Cardiac muscle cell (in vitro differentiated cells and primary cell): ENCODE measurements around the gene CAMTA2. TPM values are rescaled to one million over a fixed set of nuclear protein-coding genes. Genes with fewer than 3 reads are reported as not detected.

ENCODE experiments used
- DNase-seq, 2 donors: peaks; one replicate each; pipeline versions ENCODE4 v3.0.0 to v3.0.0-alpha.2; 2010 to 2017; ENCODE audit warnings: low read depth in 1 of 2, low spot score in 1 of 2
- H3K27ac ChIP-seq: fragments of 200-600 bp; sonication (generic); 2 replicates; pipeline ENCODE4 v1.5.1; 2016
- H3K27me3 ChIP-seq: fragments of 200-600 bp; sonication (generic); 2 replicates; pipeline ENCODE4 v1.6.0; 2016; ENCODE audit warnings: control low read depth
- H3K36me3 ChIP-seq: fragments of 200-600 bp; sonication (generic); 2 replicates; pipeline ENCODE4 v1.5.1; 2016; ENCODE audit warnings: control low read depth
- H3K4me1 ChIP-seq: fragments of 200-600 bp; sonication (generic); 2 replicates; pipeline ENCODE4 v1.8.1; 2017; ENCODE audit warnings: low read depth, mild to moderate bottlenecking, mixed run types
- H3K4me3 ChIP-seq: fragments of 200-600 bp; sonication (generic); 2 replicates; pipeline ENCODE4 v1.5.1; 2016; ENCODE audit warnings: mild to moderate bottlenecking
- H3K9me3 ChIP-seq: fragments of 200-600 bp; sonication (generic); 2 replicates; pipeline ENCODE4 v1.5.1; 2017; ENCODE audit warnings: low read depth, mild to moderate bottlenecking, control low read depth
- CTCF ChIP-seq: IDR thresholded peaks from 2 replicates; pipeline ENCODE4 v1.5.1; 2012; ENCODE audit warnings: low read depth, mild to moderate bottlenecking, low read length
- polyA plus RNA-seq: library from polyadenylated mRNA; unstranded; fragments of >200 nt; fragmentation: Nextera tagmentation; extraction: Ambion mirVana; gene quantifications from 2 replicates; pipeline ENCODE4 v1.2.1, GENCODE V29; 2016
- total RNA-seq: library from RNA; depleted of rRNA; stranded (reverse); fragments of >200 nt; gene quantifications from 2 replicates; pipeline ENCODE4 v1.2.3, GENCODE V29; 2016

CAMTA2 gene
- total and polyA plus RNA-seq, 2 experiments from 2014 or later, result 11.6 to 18.3 TPM

- Histone ChIP-seq H3K4me1 (peaks cover 12% of the 10 kb centered on the region), H3K27me3 (no peaks in the 10 kb centered on the region), H3K4me3 (peak overlapping the region; percentile 52), H3K27ac (peak overlapping the region; percentile 96), H3K9me3 (no peaks in the 10 kb centered on the region), H3K36me3 (no peaks in the 10 kb centered on the region)
- DNase-seq, result peak; percentile 98 to 100
- TF ChIP-seq CTCF, result no peak
These were observed 20.5 kb downstream of the CAMTA2 start for GRCh38 chr17:4966844-4967538.

GRCh38 chr17:4965311-4965986 is 22.0 kb downstream of the CAMTA2 start:
- Histone ChIP-seq H3K36me3 (no peaks in the 10 kb centered on the region), H3K4me1 (peaks cover 14% of the 10 kb centered on the region), H3K9me3 (no peaks in the 10 kb centered on the region), H3K4me3 (no peak overlapping the region), H3K27ac (peak overlapping the region; percentile 91), H3K27me3 (no peaks in the 10 kb centered on the region)
- no peak for DNase-seq
- no peak for TF ChIP-seq CTCF

- Histone ChIP-seq H3K27ac (peak overlapping the region; percentile 60), H3K9me3 (no peaks in the 10 kb centered on the region)
- no peak for TF ChIP-seq CTCF
These were observed 27.1 kb downstream of the CAMTA2 start for GRCh38 chr17:4960279-4960922.

GRCh38 chr17:4959261-4959965 is 28.1 kb downstream of the CAMTA2 start:
- peaks cover 2% of the 10 kb centered on the region for H3K4me1 ChIP-seq
- peak overlapping the region; percentile 60 for H3K27ac ChIP-seq
- no peak for TF ChIP-seq CTCF
- no peak overlapping the region for H3K4me3 ChIP-seq
- no peak for DNase-seq
- H3K27me3 ChIP-seq, result no peaks in the 10 kb centered on the region
- H3K36me3 ChIP-seq, result peaks cover 23% of the 10 kb centered on the region
- no peaks in the 10 kb centered on the region for H3K9me3 ChIP-seq

More at GRCh38 chr17:4960279-4960922, 27.1 kb downstream of the CAMTA2 start:
- no peak overlapping the region for H3K4me3 ChIP-seq
- peaks cover 2% of the 10 kb centered on the region for H3K4me1 ChIP-seq
- no peak for DNase-seq
- H3K36me3 ChIP-seq, result peaks cover 17% of the 10 kb centered on the region
- no peaks in the 10 kb centered on the region for H3K27me3 ChIP-seq

GRCh38 chr17:4958102-4958501 is 29.4 kb downstream of the CAMTA2 start:
- H3K4me3 ChIP-seq, result no peak overlapping the region
- no peak for TF ChIP-seq CTCF
- H3K36me3 ChIP-seq, result peaks cover 33% of the 10 kb centered on the region
- H3K9me3 ChIP-seq, result no peaks in the 10 kb centered on the region
- no peak for DNase-seq
- H3K27ac ChIP-seq, result peak overlapping the region; percentile 48
- peaks cover 14% of the 10 kb centered on the region for H3K4me1 ChIP-seq
- no peaks in the 10 kb centered on the region for H3K27me3 ChIP-seq
